GM18517 (cell line): ENCODE results near the gene ITGAX.

Experiments used
- ATAC-seq: cut with Tn5 transposase; IDR thresholded peaks from one replicate; pipeline ENCODE4 v1.9.1; 2021; ENCODE audit warnings: mild to moderate bottlenecking, moderate library complexity; ENCODE audit not compliant: unreplicated experiment

Gene ITGAX

DNA sequence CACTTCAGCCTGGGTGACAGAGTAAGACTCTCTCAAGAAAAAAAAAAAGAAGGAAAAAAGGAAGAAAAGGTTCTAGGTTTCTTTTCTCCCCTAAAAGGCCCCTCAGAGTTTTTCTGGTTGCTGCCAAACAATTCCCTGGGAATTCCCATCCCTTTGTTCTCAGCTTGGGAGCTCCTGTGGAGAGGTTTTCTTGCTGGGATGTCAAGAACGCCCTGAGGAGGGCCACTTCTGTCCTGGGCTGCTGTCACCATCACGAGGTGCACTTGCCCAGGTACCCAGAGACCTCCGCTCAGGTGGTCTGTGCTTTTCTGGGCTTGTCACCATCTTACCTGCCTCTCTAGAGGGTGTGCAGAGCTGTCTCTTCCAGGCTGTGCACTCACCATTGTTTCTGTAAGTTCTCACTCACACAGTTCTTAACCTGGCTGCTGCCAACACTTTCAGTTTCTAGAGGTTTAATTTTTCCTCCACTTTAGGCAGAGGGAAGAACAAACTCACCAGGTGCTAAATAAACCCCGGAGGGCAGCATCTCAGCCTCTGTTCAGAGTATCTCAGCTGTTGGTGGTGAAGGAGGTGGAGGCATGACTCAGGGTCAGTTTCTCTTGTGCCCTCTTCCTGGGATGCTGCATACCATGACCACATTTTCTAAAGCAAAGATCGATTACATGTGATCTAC, 75.5 kb downstream of the ITGAX start:
- no peak for ATAC-seq
